PC-9 (cell line): Measurements from ENCODE around the gene PUM2.

ENCODE experiments used
- CTCF ChIP-seq: fragments of 200-600 bp; sonication (generic); conservative IDR thresholded peaks from 2 replicates; pipeline ENCODE4 v1.6.1; 2017; ENCODE audit warnings: mixed run types, antibody characterized with exemption, mild to moderate bottlenecking, moderate library complexity
- EZH2 ChIP-seq: fragments of 200-600 bp; sonication (generic); IDR thresholded peaks from 2 replicates; pipeline ENCODE4 v1.8.0; 2017; ENCODE audit warnings: antibody characterized with exemption, low read depth

- TF ChIP-seq CTCF (no peak), EZH2 (no peak)
These were observed 4.5 kb upstream of the PUM2 start for GRCh38 chr2:20355131-20355530.
